ENCODE measurements around the gene TXNDC16.
A peak's percentile ranks its signal among the peaks of the same experiment; 100 is the strongest.
"Not testable (repeated sequence)": the region's sequence is repeated elsewhere in the genome, so short reads cannot be mapped to it uniquely, and the experiment has no call there.

TXNDC16 gene, protein sequence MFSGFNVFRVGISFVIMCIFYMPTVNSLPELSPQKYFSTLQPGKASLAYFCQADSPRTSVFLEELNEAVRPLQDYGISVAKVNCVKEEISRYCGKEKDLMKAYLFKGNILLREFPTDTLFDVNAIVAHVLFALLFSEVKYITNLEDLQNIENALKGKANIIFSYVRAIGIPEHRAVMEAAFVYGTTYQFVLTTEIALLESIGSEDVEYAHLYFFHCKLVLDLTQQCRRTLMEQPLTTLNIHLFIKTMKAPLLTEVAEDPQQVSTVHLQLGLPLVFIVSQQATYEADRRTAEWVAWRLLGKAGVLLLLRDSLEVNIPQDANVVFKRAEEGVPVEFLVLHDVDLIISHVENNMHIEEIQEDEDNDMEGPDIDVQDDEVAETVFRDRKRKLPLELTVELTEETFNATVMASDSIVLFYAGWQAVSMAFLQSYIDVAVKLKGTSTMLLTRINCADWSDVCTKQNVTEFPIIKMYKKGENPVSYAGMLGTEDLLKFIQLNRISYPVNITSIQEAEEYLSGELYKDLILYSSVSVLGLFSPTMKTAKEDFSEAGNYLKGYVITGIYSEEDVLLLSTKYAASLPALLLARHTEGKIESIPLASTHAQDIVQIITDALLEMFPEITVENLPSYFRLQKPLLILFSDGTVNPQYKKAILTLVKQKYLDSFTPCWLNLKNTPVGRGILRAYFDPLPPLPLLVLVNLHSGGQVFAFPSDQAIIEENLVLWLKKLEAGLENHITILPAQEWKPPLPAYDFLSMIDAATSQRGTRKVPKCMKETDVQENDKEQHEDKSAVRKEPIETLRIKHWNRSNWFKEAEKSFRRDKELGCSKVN

DNA sequence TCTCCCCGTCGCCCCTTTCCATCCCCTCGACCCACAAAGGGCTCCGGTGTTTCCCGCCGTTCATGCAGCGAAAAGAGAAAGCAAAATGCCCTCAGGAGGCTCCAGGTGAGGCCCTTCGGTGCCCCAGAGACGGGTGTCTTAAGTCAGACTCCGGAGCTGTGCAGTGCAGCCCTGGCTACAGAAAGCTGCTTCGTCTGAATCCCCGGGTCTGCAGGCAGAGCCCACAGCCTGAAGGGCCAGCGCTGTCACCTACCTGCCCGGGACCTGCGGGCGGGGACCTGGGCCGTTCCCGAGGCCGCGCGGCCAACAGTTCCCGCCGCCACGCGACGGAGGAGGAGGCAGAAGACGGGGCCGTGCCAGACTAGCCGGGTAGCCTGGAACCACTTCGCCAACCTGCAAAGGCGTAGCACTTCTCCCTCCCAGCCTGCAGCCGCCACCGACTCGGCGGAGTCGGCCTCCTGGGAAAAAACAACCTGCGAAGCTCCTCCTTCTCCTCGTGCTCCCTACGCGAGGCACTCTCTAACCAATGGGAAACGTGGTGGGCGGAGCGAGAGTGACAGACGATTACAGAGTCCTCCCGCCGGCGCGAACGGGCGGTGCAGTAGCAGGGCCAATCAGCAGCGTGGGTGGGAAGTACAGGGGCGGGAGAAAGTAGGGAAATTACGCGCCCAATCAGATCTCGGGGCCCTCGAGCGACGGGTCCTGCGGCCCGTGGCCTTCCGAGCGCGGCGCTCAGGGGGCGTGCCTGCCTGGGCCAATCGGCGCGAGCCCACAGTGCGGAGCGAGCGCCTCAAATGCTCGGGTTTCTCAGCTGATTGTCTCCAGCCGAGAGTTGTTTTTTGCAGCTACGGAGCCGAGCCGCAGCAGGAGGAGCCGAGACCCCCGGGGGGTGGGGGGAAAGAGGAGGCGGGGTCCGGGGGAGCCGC, at the start of gene TXNDC16, which contains the start of gene GPR137C:
Gene TXNDC16 (minus strand): TSS at position 443 of the 926 bp plus-strand sequence. CDS start 8,948 bp downstream, outside the sequence.
Gene GPR137C (plus strand): TSS at position 774 of the 926 bp plus-strand sequence. CDS start 312 bp downstream, outside the sequence.
- peak; percentile 100 for DNase-seq

DNA sequence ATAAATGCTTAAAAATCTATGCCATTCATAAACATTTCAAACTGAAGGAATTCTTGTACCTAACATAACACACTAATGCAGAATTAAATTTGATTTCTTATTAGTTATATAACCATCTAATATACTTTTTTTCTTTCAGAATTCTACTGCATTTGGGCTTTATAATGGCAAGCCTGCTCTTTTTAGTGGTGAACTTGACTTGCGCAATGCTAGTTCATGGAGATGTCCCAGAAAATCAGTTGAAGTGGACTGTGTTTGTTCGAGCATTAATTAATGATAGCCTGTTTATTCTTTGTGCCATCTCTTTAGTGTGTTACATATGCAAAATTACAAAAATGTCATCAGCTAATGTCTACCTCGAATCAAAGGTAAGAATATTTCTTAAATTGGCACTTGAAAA, 47.7 kb upstream of the TXNDC16 start:
- no peak for DNase-seq

DNA sequence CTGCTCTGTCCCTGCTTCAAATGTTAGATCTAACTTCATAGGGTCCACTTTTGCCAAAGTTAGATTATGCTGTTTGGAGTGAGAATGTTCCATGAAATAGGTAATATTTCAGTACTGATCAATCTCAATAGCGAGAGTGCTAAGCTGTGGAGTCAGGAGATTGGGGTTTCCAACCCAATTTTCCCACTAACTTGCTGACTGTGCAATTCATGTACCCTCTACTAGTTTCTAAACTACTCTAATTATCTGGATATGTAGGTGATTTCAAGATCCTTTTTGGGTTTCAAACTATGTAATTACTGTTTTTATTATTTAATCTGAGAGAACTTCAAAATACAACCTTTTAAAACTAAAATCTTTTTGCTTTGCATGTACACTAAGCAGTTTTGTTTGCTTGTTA, 46.3 kb upstream of the TXNDC16 start:
- no peak for DNase-seq

DNA sequence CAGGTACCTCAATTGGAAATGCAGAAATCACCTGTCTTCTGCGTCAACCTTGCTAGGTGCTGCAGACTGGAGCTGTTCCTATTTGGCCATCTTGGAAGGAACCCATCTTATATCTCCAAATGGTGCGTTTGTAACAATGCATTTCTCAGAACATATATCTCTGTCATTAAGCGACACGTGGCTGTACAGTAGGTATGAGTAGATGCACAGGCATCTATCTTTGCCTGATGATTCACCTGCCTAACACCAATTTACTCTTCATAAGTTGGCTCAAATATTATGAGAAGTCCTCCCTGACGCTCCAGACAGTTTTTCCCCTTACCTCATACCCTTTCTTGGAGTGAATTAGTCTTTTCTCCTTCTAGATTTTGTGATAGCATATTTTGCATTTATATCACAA, 44.6 kb upstream of the TXNDC16 start:
- DNase-seq = no peak

DNA sequence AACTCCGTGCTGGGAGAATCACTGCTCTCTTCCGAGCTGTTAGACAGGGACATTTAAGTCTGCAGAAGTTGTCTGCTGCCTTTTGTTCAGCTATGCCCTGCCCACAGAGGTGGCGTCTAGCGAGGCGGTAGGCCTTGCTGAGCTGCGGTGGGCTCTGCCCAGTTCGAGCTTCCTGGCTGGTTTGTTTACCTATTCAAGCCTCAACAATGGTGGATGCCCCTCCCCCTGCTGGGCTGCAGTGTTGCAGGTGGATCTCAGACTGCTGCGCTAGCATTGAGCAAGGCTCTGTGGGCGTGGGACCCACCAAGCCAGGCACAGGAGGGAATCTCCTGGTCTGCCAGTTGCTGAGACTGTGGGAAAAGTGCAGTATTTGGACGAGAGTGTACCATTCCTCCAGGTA, 44.0 kb upstream of the TXNDC16 start:
- DNase-seq = no peak

DNA sequence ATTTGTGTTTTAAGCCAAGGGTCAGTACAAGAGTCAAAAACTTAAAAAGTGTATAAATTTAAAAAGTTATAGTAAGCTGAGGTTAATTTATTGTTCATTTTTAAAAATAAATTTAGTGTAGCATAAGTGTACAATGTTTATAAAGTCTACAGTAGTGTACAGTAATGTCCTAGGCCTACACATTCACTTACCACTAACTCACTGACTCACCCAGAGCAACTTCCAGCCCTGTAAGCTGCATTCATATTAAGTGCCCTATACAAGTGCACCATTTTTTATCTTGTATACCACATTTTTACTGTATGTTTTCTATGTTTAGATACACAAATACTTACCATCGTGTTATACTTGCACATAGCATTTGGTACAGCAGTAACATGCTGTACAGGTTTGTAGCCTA, 38.0 kb upstream of the TXNDC16 start:
- DNase-seq = no peak

DNA sequence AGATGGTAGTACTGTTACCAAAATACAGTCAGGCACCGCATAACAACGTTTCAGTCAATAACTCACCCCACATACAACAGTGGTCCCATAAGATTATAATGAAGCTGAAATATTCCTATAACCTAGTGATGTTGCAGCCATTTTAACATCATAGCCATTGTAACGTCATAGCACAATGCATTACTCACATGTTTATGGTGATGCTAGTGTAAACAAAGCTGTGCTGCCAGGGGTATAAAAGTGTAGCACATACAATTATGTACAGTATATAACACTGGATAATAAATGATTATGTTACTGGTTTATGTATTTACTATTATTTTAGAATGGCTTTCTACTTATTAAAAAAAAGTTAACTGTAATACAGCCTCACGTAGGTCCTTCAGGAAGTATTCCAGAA, 37.3 kb upstream of the TXNDC16 start:
- DNase-seq = no peak

DNA sequence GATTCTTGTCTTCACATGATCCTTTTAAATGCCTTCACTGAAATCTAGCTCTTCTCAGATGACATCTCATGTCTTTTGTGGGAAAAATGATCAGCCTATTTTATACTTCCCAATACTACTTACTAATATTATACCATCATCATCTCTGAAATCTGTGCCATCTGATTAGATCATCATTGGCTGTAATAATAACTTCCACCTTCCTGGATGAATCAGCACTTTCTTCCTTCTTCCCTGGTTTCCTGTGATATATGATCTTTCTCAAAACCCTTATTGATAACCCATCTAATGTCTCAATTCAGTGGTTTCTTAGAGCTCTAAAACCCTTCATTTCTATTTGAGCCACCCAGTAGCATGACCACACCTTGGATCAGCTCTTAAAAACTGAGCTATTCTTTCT, 31.2 kb upstream of the TXNDC16 start:
- DNase-seq = no peak

DNA sequence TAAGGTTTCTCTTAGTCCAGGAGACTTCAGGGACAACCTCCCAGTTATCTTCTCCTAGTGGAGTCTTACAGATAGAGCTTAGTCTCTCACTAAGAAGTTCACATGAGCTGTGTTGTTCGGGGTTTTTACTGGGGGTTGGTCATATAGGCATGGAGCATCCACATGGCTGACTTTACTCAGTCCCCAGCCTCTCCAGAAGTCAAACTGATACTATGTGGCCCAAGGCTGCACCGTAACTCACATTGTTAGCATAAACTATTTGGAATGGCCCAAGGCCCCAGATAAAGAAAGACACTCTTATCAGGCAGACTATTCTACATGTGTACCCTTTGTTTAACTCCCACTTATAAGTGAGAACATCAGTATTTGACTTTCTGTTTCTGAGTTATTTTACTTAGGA, 23.6 kb upstream of the TXNDC16 start:
- no peak for DNase-seq

DNA sequence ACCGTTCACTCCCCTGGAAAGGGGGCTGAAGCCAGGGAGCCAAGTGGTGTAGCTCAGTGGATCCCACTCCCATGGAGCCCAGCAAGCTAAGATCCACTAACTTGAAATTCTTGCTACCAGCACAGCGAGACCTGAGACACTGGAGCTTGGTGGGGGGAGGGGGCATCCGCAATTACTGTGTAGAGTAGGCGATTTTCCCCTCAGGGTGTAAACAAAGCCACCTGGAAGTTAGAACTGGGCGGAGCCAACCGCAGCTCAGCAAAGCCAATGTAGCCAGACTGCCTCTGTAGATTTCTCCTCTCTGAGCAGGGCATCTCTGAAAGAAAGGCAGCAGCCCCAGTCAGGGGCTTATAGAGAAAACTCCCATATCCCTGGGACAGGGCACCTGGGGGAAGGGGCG, 16.1 kb upstream of the TXNDC16 start:
- DNase-seq = not testable (repeated sequence)

DNA sequence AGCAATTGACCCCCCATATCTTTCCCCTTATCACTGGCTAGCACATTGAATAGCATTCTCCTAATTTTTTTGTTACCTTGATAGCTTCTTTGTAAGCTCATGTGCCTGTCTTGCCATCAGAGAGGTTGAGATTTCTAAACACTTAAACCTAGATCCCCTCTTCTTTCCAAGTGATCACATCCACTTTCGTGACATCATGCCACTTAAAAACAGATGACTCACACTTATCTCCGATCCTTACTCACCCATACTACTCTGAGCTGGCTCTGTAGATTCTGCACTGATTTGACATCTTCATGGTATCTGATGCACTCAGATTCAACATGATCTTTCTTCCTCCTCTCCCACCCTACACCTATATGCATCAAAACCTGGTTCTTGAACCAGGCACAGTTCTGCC, 10.8 kb upstream of the TXNDC16 start:
- DNase-seq = no peak

DNA sequence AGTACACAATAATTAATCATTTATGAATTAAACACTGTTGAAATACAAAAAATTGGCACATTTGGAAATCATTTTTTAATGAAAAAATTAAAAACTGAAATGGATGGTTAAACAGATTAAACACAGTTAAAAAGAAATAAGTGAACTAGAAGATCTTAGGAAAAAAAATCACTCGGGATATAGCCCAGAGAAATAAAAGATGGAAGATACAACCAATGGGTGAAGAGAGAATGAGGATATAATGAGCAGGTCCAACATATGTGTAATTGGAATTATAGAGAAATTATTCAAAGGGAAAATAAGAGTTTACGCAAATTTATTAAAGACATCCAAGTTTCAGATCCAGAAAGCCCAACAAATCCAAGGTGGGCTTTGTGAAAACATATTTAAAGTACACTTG, 6.4 kb upstream of the TXNDC16 start:
- DNase-seq = no peak

DNA sequence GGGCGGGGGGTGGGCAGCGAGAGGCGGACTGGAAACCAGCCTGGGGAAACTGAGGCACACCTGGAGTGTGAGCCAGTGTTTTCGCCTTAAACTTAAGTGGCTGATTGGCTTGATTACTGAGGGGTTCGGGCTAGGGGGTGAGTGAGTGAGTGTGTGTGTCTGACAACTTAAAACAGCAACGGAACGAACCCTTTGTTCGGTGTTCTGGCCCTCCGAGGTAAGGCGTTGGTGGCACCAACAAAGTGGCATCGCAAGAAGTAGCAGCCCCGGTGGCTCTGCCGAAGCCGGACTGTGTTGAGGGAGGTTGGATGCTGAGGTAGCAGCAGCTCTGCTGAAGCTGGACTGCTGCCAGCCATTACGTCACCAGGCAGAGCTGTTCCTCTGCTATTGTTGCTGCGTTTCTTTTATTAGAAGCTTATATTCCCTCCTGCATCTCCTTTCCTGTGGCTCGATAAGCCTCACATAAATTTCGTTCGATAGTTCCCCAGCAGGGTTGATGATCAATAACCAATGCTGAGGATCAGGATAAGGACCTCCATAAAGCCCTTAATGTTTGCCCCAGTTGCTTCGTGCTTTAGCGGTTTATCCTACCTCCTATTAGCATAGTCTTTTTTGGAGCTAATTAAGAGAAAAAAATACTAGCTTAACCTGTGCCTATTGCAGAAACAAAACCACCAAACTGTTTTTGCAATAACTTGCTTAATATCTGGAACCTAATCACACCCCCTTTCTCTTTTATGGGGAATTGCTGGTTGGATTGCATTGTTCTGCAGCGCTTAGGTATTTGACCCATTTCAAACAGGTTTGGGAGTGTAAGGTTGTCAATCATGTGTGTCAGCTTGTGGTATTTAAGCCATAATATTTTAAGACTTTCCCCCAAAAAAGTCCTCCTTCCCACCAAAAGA, 1.6 kb upstream of the TXNDC16 start:
- peak; percentile 92 for DNase-seq

DNA sequence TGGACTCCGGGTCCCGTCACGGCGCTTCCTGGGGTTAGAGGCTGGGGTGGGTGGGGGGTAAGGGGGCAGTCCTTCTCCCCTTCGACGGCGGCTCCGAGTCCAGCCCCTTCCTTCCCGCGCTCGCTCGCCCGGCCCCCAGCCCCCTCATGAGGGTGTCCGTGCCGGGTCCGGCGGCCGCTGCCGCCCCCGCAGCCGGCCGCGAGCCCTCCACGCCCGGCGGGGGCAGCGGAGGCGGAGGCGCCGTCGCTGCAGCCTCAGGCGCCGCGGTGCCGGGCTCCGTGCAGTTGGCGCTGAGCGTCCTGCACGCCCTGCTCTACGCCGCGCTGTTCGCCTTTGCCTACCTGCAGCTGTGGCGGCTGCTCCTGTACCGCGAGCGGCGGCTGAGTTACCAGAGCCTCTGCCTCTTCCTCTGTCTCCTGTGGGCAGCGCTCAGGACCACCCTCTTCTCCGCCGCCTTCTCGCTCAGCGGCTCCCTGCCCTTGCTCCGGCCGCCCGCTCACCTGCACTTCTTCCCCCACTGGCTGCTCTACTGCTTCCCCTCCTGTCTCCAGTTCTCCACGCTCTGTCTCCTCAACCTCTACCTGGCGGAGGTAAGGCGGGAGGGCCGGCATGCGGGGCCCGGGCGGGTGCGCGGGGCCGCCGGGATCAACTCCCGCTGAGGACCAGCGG, 831 bp upstream of the TXNDC16 start:
- DNase-seq = peak; percentile 53

DNA sequence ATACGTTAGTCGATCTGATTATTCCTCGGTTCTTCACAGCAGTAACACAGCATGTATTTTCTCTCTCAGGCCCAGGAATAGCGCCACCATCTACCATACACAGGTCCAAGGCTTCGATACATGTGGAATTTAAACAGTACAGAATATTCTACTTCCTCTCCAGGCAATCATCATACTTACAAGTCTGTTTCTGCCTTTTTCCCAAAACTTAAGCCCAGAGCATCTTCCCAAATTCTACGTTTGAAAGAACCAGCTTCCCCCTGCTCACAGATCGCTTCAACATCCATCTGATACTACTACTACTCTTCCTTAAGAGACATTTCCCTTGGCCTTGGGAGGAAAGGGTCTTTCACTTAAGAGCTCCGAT, 626 bp downstream of the TXNDC16 start:
- DNase-seq = peak; percentile 43

DNA sequence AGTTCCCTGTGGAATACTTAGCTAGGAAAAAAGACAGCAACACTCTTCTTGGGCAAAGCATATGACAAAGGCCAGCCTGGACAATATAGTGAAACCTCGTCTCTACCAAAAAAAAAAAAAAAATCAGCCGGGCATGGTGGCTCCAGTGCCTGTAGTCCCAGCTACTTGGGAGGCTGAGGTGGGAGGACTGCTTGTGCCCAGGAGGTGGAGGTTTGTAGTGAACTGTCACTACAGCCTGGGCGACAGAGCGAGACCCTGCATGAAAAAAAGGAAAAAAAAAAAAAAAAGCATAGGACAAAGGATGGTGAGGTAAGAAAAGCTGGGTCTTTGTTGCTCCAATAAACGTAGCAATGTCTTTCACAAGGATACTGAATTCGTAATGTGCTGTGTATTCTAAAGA, 1.1 kb downstream of the TXNDC16 start:
- no peak for DNase-seq

DNA sequence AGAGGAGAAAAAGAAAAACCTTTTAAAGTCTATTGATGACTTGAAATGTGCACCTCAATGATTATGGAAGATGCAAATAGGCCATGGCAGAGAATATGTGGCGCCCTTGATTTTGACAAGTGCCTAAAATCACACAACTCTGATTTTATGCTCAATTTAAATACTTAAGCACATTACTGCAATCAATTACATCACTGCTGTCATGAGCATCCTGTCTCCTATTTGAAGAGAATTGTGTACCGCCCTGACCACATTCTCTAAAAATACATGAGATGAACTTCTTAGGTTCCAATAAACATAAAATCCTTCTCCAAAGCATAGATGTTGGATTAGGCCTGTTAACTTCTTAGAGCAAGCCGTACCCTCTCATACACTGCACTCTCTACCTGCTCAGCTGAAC, 1.6 kb downstream of the TXNDC16 start:
- no peak for DNase-seq

DNA sequence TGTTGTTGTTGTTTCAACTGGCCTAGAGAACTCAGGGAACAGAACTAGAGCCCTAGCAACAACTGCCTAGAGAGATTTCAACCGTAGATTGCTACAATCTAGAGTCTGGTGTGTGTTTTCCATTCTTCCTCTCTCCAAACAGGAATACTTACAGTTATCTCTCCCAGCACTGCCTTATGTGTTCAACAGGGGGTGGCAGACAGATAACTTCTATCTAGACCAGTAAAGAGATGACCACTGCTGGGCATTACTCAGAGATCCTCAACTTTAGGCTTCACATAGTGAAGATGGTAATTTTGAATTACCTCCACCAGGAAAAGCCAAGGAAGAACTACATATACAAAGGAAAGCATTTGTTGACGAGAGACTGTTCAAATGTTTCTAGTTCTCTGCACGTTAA, 4.8 kb downstream of the TXNDC16 start:
- no peak for DNase-seq

DNA sequence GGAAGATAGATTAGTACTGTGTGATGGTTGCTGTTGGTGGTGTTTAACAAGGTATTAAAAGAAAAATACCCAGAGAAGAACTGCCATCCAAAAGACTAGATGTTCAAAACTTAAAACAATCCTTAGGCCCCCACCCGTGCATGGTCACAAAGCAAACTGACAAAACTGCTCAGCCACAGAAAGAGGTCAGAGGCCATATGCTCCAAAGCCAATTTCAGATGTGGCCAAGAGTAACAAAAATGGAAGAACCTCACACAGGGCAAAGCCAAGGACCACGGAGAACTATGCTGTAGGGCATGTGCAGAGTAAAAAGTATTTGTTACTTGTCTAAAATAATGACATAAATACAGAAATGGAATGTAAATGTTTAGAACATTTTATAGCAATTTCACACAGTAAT, 5.3 kb downstream of the TXNDC16 start:
- no peak for DNase-seq

DNA sequence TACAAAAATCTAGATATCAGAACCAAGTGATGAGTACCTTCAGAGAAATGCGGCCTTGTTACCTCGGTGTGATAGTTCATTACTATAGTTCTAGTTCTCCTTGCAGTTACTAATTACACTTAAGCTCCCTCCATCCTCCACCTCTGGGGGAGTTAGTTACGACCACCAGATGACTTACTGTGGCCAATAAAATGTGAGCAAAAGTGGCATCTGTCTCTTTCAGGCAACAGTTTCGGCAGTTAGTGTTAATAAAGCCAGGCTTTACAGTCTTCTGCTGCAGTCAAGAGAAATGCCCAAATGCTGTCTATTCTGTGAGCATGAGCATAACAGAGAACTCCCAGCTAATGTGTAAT, 6.0 kb downstream of the TXNDC16 start:
- DNase-seq = no peak

DNA sequence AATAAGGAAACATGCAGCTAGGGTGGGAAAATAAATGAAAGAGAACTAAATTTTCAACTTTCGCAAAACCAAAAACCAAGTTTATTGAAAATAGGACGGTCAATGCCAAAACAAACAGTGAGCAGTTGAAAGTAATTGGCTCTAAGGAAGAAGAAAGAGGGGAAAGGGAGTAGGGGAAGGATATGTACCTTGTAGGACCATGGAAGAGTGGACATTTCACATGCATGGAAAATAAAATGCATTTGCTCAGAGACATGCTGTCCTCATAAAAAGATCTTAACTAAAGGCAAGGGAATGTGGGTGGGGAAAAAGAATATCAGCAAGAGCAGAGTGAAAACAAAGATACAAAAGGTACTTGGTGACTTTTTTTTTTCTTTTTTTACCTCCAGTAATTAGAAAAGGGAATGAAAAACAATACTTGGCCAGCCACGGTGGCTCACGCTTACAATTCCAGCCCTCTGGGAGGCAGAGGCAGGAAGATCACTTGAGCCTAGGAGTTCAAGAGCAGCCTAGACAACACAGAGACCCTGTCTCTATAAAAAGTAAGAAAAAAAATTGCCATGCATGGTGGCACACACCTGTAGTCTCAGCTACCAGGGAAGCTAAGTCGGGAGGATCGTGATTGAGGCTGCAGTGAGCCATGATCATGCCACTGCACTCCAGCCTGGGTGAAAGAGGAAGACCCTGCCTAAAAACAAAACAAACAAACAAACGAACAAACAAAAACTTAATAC, 6.6 kb downstream of the TXNDC16 start:
- no peak for DNase-seq

Measured in femur (tissue), 1 donor.